ENCODE data around the gene STEEP1.

- TF ChIP-seq EZH2 (IDR thresholded peaks at IDR 0.05) (no peak), ZBTB33 (IDR thresholded peaks at IDR 0.05; ENCODE audit: extremely low read depth, insufficient replicate concordance, low read length) (no peak), POLR2A (IDR thresholded peaks at IDR 0.05; ENCODE audit: borderline replicate concordance, extremely low read depth, insufficient read depth, insufficient read length) (no peak), CTCF (IDR thresholded peaks at IDR 0.05 in 2 of 3, conservative IDR thresholded peaks at IDR 0.05 in 1 of 3; ENCODE audit: borderline replicate concordance in 1 of 3, insufficient read depth in 1 of 3, low read depth in 2 of 3, low read length in 2 of 3) (no peak), EZH2phosphoT487 (IDR thresholded peaks at IDR 0.05; ENCODE audit: borderline replicate concordance) (no peak), TCF7L2 (IDR thresholded peaks at IDR 0.05; ENCODE audit: borderline replicate concordance, extremely low read depth, insufficient read depth, insufficient read length) (no peak), SIN3A (IDR thresholded peaks at IDR 0.05; ENCODE audit: low read depth) (no peak), ZNF274 (IDR thresholded peaks at IDR 0.05; ENCODE audit: low read depth, low read length) (no peak)
These were observed 24.0 kb downstream of the STEEP1 start for GRCh38 chrX:119541188-119541587.
